ENCODE measurements around the gene CELF4. TPM values are rescaled to one million over a fixed set of nuclear protein-coding genes. Genes with fewer than 3 reads are reported as not detected.

CELF4 gene
- total and polyA plus RNA-seq, 9 donors = 0.18 to 2.0 (median 1.1) TPM

DNA sequence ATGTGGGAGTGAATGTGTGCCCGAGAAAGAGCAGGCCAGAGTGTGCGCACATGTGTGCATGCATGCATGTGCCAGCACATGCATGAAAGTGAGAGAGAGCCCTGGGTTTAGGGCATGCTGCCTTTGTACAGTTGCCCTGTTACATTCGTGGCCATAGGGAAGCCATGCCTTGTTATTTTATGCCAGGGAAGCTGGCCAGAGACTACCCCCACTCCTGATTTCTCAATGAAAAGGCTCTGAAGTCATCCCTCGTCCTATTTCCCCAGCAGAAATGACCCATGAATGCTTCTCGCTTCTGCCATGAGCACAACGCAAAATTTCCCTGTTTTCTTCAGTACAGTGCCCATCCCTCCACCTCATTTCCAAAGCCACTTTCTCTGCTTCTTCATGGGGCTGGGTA, 143.0 kb downstream of the CELF4 start:
- H3K4me3 ChIP-seq (ENCODE audit: low read length) = no peak overlapping the region
- H3K27ac ChIP-seq (ENCODE audit: low read length) = no peak overlapping the region
- no peak for DNase-seq
- H3K27me3 ChIP-seq (ENCODE audit: control insufficient read depth, insufficient read depth, low read length) = no peaks in the 10 kb centered on the region
- H3K36me3 ChIP-seq (ENCODE audit: control insufficient read depth, insufficient read depth, low read length) = no peaks in the 10 kb centered on the region
- peaks cover 17% of the 10 kb centered on the region for H3K4me1 ChIP-seq (ENCODE audit: control insufficient read depth, insufficient read depth, low read length)
- WGBS (ENCODE audit: insufficient coverage) = 69% methylated on average over 3 of the region's 6 CpGs
- no peaks in the 10 kb centered on the region for H3K9me3 ChIP-seq (replicated peaks; ENCODE audit: control insufficient read depth, low read depth, low read length)

DNA sequence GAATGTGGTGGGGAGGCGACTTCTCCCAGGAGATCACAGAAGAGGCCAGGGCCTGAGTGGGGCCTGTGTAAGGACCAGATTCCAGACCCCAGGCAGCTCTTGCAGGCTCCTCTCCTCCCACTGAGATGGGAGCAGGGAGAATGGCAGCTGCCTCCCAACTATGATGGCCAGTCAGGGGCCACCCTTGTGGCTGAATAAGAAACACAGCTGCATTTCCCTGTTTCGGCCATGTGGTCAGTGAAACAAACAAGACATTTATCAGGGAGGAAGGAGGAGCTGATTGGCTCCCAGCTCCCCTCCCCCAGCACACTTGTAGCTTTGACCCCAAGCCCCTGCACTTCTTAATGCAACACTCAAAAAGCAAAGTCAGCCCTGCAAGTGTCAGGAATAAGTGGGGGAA, 143.5 kb downstream of the CELF4 start:
- Histone ChIP-seq H3K9me3 (replicated peaks; ENCODE audit: control insufficient read depth, low read depth, low read length) (no peaks in the 10 kb centered on the region), H3K4me3 (ENCODE audit: low read length) (no peak overlapping the region), H3K36me3 (ENCODE audit: control insufficient read depth, insufficient read depth, low read length) (no peaks in the 10 kb centered on the region), H3K27me3 (ENCODE audit: control insufficient read depth, insufficient read depth, low read length) (no peaks in the 10 kb centered on the region), H3K27ac (ENCODE audit: low read length) (no peak overlapping the region), H3K4me1 (ENCODE audit: control insufficient read depth, insufficient read depth, low read length) (peaks cover 17% of the 10 kb centered on the region)
- WGBS (ENCODE audit: insufficient coverage) = no CpG with 5 or more reads among the region's 2 CpGs
- DNase-seq = no peak

DNA sequence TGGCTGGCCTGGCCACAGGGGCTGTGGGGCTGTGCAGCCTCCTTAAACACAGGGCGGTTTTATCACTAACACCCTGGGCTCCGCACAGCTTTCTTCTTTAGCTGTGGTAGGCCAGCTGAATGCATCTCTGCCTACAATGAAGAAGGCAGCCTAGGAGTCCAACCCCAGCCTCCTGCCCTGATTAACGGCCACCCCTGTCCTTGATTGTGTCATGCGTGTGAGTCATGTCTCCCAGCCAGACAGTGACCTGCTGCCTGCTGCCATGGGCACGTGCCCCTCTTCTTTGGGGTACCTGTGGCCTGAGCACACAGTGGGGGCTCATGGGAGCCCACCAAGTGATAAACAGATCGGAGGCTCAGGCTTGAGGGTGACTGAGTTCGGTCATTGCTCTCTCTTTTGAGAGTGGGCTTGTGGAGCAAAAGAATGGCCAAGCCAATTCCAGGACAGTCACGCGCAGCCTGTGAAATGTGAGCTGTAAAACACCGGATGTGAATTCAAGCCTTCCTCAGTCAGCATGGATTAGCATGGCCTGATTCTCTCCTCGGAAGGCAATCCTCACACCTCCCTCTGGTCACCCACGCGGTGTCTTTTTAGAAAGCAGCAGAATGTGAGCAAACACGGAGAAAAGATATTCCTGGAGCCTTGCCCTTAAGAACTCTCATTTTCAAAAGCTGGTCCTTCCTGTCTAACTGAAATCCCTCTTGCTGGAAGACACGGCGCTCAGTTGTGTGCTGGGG, 144.1 kb downstream of the CELF4 start:
- 55% methylated on average over 12 of the region's 16 CpGs for WGBS (ENCODE audit: insufficient coverage)

DNA sequence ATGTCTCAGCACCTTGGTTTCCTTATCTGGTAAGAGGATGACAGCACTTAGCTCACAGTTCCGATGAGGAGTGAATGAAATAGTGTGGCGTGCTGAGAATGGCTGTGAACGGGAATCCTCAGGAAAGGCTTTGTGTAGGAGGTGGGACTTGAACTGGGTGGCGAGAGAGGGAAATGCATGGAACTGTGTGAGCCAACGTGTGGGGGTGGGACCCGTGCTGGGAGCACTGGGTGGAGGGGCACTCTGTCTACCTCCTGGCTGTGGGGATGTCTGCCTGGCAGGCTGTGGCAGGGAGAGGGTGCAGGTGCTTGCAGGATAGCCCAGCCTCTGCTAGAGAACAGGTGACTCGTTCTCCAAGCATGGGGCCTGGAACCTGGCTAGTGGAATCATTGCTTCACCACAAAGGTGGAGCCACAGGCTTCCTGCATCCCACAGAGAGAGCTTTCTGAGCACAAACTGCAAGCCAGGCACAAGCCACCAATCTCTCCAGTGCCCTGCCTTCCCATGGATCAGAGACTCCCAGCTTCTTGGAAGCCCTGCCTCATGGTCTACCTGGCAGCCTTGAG, 145.2 kb downstream of the CELF4 start:
- Histone ChIP-seq H3K4me1 (ENCODE audit: control insufficient read depth, insufficient read depth, low read length) (peaks cover 17% of the 10 kb centered on the region), H3K4me3 (ENCODE audit: low read length) (no peak overlapping the region), H3K27me3 (ENCODE audit: control insufficient read depth, insufficient read depth, low read length) (no peaks in the 10 kb centered on the region), H3K9me3 (replicated peaks; ENCODE audit: control insufficient read depth, low read depth, low read length) (no peaks in the 10 kb centered on the region), H3K27ac (ENCODE audit: low read length) (no peak overlapping the region), H3K36me3 (ENCODE audit: control insufficient read depth, insufficient read depth, low read length) (no peaks in the 10 kb centered on the region)
- DNase-seq = no peak
- 71% methylated on average over 7 of the region's 7 CpGs for WGBS (ENCODE audit: insufficient coverage)

More for the DNA sequence above, 144.1 kb downstream of the CELF4 start:
- H3K36me3 ChIP-seq (ENCODE audit: control insufficient read depth, insufficient read depth, low read length) = no peaks in the 10 kb centered on the region
- H3K4me1 ChIP-seq (ENCODE audit: control insufficient read depth, insufficient read depth, low read length) = peaks cover 17% of the 10 kb centered on the region
- no peak overlapping the region for H3K4me3 ChIP-seq (ENCODE audit: low read length)
- DNase-seq = no peak
- H3K9me3 ChIP-seq (replicated peaks; ENCODE audit: control insufficient read depth, low read depth, low read length) = no peaks in the 10 kb centered on the region
- H3K27me3 ChIP-seq (ENCODE audit: control insufficient read depth, insufficient read depth, low read length) = no peaks in the 10 kb centered on the region
- no peak overlapping the region for H3K27ac ChIP-seq (ENCODE audit: low read length)

DNA sequence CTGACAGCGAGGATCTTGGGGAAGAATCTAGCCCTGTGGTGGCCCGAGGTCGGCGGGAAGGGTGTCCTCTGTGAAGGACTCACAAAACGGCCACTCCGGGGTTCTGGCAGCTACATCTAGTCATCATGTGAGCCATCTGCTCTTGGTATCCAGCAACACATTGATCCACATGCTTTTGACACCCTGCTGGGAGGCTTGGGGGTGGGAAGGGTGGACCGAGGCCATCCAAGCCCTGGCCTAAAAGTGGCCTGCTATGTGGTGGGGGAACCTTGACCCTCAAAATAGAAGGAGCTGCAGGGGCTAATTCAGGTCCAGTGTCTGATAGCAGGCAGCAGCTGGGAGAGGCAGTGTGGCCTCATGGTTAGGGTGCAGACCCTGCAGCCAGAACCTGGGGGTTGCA, 145.7 kb downstream of the CELF4 start:
- Histone ChIP-seq H3K4me3 (ENCODE audit: low read length) (no peak overlapping the region), H3K36me3 (ENCODE audit: control insufficient read depth, insufficient read depth, low read length) (no peaks in the 10 kb centered on the region), H3K4me1 (ENCODE audit: control insufficient read depth, insufficient read depth, low read length) (peaks cover 17% of the 10 kb centered on the region), H3K27me3 (ENCODE audit: control insufficient read depth, insufficient read depth, low read length) (no peaks in the 10 kb centered on the region), H3K9me3 (replicated peaks; ENCODE audit: control insufficient read depth, low read depth, low read length) (no peaks in the 10 kb centered on the region), H3K27ac (ENCODE audit: low read length) (peak overlapping the region; percentile 42)
- no peak for DNase-seq
- 84% methylated on average over 7 of the region's 7 CpGs for WGBS (ENCODE audit: insufficient coverage)

DNA sequence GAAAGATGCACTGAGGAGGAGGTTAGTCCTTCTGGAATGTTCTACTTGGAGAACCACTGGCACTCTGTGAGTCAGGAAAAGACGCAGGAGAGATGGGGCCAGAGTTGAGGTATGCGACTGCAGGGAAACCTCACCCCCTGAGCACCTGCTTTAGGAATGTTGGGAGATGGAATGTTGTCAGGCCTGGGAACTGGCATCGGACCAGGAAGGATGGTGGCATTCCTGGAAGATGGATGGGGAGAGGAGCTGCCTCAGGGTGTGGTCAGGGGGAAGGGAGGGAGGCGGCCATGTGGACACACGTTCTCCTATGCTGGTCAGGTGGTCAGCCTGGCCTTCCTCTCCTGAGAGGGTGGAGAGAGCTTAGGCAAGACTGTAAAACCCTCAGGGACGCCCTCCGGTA, 146.3 kb downstream of the CELF4 start:
- Histone ChIP-seq H3K4me1 (ENCODE audit: control insufficient read depth, insufficient read depth, low read length) (peaks cover 17% of the 10 kb centered on the region), H3K27ac (ENCODE audit: low read length) (peak overlapping the region; percentile 42), H3K9me3 (replicated peaks; ENCODE audit: control insufficient read depth, low read depth, low read length) (no peaks in the 10 kb centered on the region), H3K36me3 (ENCODE audit: control insufficient read depth, insufficient read depth, low read length) (no peaks in the 10 kb centered on the region), H3K4me3 (ENCODE audit: low read length) (no peak overlapping the region), H3K27me3 (ENCODE audit: control insufficient read depth, insufficient read depth, low read length) (no peaks in the 10 kb centered on the region)
- DNase-seq = no peak
- WGBS (ENCODE audit: insufficient coverage) = 76% methylated on average over 7 of the region's 7 CpGs

DNA sequence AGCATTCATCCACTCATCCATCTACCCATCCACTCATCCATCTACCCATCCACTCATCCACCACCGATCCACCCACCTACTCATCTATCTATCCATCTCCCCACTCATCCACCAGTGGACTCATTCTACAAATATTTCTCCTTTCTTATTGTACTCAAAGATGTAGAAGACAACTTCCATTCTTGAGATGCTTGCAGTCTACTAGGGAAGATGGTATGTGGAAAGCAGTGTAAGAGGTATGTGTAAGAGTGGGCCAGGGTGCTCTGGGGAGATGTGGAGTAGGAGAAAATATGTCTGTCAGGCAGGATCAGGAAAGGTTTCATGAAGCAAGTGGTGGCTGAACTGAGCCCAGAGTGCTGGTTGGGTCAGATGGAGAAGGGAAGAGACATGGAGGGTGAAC, 150.8 kb downstream of the CELF4 start:
- peaks cover 1% of the 10 kb centered on the region for H3K4me1 ChIP-seq (ENCODE audit: control insufficient read depth, insufficient read depth, low read length)
- no peaks in the 10 kb centered on the region for H3K36me3 ChIP-seq (ENCODE audit: control insufficient read depth, insufficient read depth, low read length)
- H3K4me3 ChIP-seq (ENCODE audit: low read length) = no peak overlapping the region
- 100% methylated on average over 1 of the region's 1 CpG for WGBS (ENCODE audit: insufficient coverage)
- no peak for DNase-seq
- H3K27ac ChIP-seq (ENCODE audit: low read length) = no peak overlapping the region
- H3K9me3 ChIP-seq (replicated peaks; ENCODE audit: control insufficient read depth, low read depth, low read length) = no peaks in the 10 kb centered on the region
- no peaks in the 10 kb centered on the region for H3K27me3 ChIP-seq (ENCODE audit: control insufficient read depth, insufficient read depth, low read length)

DNA sequence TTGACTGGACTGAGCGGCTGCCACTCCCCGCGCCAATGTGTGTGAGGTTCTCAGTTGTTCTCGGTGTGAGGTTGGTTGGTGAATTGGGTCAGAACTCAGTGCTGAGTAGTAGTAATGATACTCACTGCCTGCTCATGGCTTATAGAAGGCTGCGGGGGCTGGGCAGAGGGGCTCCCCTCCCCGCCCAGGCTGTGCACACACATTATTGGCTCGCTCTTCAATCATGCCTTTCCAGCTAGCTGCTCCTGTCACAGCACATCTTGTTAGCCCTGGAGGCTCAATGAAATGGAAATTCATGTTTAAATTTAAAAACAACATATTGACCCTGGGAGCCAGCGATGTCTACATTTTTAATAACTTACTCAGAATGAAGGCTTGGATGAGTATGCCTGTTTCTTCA, 152.8 kb downstream of the CELF4 start:
- Histone ChIP-seq H3K36me3 (ENCODE audit: control insufficient read depth, insufficient read depth, low read length) (no peaks in the 10 kb centered on the region), H3K4me3 (ENCODE audit: low read length) (no peak overlapping the region), H3K27ac (ENCODE audit: low read length) (no peak overlapping the region), H3K9me3 (replicated peaks; ENCODE audit: control insufficient read depth, low read depth, low read length) (no peaks in the 10 kb centered on the region), H3K27me3 (ENCODE audit: control insufficient read depth, insufficient read depth, low read length) (no peaks in the 10 kb centered on the region), H3K4me1 (ENCODE audit: control insufficient read depth, insufficient read depth, low read length) (no peaks in the 10 kb centered on the region)
- 92% methylated on average over 4 of the region's 8 CpGs for WGBS (ENCODE audit: insufficient coverage)
- DNase-seq = no peak

DNA sequence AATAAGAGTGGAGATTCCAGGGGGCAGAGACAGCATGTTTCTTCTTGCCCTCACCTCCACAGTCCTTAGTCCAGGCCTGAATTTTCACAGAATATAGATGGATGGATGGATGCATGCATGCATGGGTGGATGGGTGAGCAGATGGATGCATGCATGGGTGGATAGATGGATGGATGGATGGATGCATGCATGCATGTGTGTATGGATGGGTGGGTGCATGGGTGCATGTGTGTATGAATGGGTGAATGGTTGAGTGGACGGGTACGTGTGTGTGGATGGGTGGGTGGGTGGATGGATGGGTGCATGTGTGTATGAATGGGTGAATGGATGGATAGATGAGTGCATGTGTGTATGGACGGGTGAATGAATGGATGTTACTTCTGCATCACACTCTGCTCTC, 153.3 kb downstream of the CELF4 start:
- no peaks in the 10 kb centered on the region for H3K36me3 ChIP-seq (ENCODE audit: control insufficient read depth, insufficient read depth, low read length)
- H3K4me1 ChIP-seq (ENCODE audit: control insufficient read depth, insufficient read depth, low read length) = no peaks in the 10 kb centered on the region
- no peak overlapping the region for H3K27ac ChIP-seq (ENCODE audit: low read length)
- H3K9me3 ChIP-seq (replicated peaks; ENCODE audit: control insufficient read depth, low read depth, low read length) = no peaks in the 10 kb centered on the region
- H3K4me3 ChIP-seq (ENCODE audit: low read length) = no peak overlapping the region
- DNase-seq = no peak
- WGBS (ENCODE audit: insufficient coverage) = 95% methylated on average over 3 of the region's 3 CpGs
- H3K27me3 ChIP-seq (ENCODE audit: control insufficient read depth, insufficient read depth, low read length) = no peaks in the 10 kb centered on the region

DNA sequence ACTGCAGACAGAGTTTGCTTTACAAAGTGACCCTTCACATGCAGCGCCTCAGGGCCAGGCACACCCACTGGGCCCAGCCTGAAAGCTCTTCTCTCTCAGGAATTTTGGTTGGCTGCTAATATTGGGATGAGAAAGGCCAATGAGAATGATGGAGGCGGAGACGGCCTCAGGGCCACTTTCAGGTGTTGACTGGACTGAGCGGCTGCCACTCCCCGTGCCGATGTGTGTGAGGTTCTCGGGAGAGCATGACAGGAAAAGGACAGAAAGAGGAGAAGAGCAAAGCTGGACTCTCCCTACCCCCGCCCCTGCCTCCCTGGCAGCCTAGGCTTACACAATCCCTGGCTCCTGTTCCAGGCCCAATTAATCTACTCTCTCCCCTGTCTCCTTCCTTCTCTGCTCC, 155.7 kb downstream of the CELF4 start:
- H3K4me1 ChIP-seq (ENCODE audit: control insufficient read depth, insufficient read depth, low read length) = peaks cover under 1% of the 10 kb centered on the region
- DNase-seq = no peak
- H3K9me3 ChIP-seq (replicated peaks; ENCODE audit: control insufficient read depth, low read depth, low read length) = no peaks in the 10 kb centered on the region
- H3K27ac ChIP-seq (ENCODE audit: low read length) = no peak overlapping the region
- WGBS (ENCODE audit: insufficient coverage) = 71% methylated on average over 4 of the region's 8 CpGs
- no peaks in the 10 kb centered on the region for H3K27me3 ChIP-seq (ENCODE audit: control insufficient read depth, insufficient read depth, low read length)
- no peak overlapping the region for H3K4me3 ChIP-seq (ENCODE audit: low read length)
- no peaks in the 10 kb centered on the region for H3K36me3 ChIP-seq (ENCODE audit: control insufficient read depth, insufficient read depth, low read length)

All from muscle of leg (tissue), 11 donors.